ENCODE measurements around the gene AMER3.

Gene AMER3

DNA sequence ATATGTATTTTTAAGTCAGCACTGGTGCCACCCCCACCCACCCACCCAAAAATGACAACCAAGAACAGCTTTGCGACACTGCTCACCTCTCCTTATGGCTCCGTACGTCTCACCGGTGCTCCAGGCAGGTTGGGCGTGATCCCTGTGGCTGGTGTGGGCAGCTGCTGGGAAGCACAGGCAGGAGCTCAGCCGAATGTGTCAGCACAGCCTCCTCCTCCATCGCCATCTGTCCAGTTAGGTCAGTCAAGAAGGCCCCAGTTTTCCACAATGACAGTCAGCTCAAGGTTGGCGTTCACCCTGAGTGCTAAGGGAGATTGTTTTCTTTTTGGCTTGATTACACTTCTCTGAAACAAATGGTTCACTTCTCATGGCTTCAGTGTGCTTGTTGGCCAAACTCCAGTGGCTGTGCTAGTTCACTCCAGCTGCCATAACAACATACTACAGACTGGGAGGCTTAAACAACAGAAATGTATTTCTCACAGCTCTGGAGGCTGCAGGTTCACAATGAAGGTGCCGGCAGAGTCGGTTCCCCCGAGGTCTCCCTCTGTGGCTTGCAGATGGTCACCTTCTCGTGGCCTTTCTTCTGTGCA, 30.2 kb downstream of the AMER3 start:
- DNase-seq, result no peak

DNA sequence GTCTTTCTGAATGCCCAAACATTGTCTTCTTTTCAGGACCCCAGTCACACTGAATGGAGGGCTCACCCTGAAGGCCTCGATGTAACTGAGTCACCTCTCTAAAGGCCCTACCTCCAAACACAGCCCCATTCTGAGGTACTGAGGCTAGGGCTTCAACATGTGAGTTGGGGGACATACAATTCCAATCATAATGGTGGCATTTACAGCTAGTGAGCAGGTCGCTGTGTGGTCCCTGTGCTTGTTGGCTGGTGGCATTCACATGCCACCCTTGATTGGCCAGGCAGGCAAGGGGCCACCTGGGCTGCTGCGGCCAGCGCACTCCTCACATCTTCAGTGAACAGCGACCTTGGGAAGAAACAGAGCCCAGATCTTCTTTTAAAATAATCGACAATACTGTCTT, 30.7 kb downstream of the AMER3 start:
- DNase-seq, result no peak

DNA sequence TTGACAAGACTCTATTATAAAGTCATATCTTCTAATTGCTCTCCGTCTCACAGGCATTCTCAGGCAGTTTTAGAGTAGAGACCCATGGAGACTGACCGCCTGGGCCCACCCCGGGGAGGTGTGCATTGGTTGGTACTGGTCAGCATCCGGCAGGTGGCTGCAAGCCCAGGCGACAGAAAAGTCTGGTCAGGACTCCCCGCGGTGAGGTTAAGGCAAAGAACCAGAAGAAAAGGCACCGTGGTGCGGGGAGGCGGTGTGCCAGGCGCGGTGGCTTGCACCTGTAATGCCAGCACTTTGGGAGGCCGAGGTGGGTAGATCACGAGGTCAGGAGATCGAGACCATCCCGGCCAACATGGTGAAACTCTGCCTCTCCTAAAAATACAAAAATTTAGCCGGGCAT, 32.5 kb downstream of the AMER3 start:
- no peak for DNase-seq

DNA sequence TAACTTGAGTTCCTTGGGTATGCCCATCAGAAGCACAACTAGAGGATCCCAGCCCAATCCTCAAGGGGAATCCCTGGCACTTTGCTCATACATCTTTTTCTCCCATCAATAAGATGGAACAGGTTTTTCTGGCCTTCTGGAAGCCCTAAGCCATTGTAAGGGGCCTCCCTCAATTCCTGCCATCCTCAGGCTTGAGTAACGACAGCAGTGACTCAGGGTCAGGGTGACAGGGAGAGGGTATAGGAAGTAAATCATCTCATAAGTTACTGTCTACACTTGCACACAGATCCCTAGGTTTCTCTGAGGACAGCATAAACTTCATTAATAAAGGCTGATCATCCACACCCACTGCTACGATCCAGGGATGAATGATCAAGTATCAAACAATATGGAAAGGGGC, 35.0 kb downstream of the AMER3 start:
- DNase-seq, result no peak

DNA sequence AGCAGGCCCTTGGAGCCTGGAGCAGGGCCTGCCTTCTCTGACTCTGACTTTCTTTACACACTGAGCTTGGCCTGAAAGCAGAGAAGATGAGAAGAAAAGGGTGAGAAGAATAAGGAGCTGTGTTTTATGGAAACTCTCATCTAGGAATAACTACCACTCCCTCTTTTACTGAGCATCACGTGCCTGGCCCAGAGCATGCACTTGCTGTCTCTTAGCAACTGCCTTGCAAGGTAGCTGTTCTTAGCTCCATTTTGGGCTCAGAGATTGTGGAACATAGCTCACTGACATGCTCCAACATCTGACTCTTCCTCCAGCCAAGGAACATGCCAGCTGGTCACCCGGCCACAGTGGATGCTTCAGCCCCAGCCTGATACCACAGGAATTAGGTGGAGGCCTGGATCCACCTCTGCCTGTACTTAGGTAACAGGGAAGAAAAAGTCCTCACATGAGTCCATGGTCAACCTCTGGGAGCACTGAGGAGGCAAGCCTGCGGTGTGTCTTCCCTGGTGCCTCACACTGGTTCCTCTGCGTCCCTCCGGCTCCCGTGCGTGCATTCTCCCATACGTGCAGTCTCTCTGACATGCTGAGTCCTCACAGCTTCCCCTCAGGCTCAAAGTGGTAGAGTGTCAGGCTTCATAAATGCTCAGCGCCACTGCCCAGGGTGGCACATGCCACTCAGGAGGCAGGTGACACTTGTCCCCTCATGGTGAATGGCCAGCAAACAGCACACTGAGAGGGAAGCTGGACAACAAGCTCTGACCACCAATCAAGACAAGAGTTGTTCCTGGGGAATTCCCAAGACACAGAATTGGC, 35.7 kb downstream of the AMER3 start:
- DNase-seq, result no peak

DNA sequence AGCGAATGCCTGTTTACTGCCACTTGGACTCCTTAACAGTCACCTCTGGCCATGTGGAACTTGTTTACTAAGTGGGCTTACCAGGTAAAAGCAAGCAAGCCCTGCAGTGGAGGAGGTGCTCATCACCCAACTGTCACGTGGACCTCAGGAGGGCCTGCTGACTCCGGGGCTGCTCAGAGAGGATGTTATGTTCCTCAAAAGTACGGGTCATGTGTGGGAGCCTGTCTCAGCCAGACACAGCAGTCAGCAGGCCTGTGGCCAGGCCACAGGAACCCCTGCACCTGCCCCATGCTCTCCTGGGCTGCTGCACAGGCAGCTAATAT, 36.2 kb downstream of the AMER3 start:
- DNase-seq, result no peak

DNA sequence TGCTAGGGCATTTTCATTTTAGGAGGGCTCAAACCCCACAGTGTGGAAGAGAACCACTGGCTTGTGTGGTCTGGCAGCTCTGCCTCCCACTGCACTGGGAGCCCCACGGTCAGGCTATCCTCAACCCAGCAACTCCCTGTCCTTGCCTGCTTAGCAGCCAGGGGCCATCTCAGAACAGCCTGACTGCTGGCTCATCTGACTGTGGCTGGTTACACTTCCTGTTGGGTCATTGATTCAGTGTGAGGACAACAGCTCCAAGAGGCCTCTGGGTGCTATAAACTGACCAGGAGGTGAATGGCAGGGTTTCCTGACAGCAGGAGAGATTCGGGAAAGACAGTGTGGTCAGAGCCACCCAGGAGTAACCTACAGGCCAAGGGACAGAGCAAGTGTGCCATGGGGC, 40.1 kb downstream of the AMER3 start:
- DNase-seq, result no peak

DNA sequence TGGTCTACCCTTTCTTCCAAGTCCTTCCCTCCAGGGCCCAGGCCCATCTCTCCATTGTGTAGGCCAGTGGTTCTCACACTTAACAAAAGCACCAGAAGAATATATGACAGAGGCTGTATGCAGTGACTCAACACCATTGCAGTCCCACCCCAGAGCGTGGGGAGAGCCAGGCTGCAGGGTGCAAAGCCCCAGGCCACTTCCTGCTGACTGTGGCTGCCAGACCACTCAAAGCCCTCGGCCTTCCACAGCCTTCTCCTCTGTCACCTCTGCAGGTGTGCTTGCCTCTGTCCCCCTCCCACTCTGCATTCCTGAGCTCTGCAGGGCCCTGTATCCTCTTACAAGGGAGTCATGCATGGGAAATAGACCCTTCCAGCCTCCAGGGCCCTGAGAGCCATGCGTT, 41.0 kb downstream of the AMER3 start:
- no peak for DNase-seq

DNA sequence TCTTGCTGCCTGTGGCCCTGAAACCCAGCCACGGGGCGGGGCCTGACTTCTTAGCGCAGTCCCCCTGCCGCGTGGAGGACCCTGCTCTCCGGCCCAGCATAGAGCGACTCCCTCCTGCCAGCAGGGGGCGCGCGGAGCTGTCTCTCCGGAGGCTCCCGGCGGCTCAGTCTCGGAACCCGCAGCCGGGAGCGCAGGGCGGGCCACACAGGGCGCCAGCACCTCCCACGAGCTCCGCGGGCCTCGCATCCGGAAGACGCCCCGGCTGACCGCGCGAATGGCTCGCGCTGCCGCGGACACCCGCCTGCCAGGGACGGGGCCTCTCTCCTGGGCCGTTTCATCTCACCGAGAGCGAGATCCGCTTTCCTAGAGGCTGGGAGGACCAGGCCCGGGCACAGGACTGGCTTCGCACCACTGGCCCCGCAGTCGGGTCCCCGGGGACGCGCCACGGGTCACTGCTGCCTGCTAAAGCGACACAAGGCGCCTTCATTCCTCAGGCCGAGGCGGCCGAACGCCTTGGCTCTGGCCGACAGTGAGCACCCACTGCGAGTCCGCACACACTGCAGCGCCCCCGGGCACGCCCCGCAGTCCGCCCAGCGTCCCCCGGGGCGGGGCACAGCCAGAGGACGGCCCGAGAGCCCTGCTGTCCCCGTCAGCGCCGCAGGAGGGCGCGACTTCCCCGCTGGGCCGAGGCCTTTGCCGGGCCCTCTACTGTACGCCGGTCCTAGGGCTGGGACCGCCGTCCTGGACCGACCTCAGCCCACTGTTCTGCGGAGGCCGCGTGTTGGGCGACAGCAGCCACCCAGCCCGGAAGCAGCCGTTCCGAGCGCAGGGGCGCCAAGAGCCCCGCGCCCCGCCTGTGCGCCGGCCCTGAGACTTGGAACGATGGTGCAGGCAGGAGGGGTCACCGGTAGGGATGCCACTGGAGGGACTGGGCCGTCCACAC, 42.4 kb downstream of the AMER3 start:
- DNase-seq, result peak; percentile 88

DNA sequence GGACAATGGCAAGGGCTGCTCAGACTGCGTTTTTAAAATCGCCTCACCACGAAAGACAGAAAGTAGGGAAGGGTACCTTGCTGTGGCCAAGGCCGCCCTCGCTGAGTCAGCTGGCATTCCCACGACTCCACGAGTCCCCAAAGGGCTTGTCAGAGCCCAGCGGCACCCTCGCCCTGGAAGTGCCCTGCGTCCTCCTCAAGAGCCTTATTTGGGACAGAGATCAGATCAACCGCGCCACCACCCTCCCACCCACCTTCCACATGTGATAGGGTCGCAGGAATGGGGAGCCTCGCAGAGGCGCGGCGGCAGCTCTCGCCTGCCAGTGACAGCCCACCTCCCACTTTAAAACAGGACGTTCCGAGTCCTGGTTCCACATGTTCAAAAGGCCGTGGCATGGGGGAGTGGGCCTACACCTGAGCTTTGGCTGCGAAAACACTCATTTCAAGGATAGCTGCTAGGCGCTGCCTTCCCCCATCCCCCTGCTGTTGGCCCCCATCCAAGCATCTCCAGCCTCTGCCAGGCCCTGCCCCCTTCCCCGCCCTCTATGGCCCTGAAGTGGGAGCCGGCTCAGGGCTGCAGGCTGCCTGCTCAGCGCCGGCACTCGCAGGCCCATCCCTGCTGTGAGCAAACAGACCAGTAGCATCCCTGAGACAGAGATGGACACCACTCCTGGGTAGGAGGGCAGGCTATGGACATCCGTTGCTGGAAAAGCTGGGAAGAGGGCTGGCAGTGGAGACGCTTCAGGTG, 43.3 kb downstream of the AMER3 start:
- DNase-seq, result no peak

DNA sequence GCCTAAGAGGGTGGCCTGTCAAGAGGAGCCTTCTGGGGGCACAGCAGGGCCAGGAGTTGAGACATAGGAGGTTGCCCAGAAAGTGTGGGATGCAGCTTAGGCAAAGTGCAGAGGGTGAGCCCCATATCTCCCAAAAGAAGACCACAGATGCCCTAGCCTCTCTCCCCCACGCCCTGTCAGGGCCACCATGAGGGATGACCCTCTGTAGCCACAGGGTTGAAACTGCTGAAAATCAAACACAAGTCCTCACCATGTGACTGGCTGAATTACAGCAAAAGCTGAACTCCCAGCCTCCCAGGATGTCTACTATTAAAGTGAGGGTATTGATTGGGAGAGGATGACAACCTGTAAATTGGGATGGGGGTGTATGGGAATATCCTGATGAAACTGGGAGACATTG, 44.0 kb downstream of the AMER3 start:
- no peak for DNase-seq

DNA sequence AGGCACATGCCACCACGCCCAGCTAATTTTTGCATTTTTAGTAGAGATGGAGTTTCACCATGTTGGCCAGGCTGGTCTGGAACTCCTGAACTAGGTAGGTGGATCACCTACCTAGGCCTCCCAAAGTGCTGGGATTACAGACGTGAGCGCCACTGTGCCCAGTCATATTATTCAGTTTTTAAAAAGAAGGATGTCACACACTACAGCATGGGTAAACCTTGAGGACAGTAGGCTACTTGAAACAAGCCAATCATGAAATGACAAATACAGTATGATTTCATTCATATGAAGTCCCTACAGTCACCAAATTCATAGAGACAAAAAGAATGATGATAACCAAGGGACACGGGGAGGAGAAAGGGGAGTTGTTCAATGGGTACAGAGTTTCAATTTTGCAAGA, 50.3 kb downstream of the AMER3 start:
- DNase-seq, result no peak

DNA sequence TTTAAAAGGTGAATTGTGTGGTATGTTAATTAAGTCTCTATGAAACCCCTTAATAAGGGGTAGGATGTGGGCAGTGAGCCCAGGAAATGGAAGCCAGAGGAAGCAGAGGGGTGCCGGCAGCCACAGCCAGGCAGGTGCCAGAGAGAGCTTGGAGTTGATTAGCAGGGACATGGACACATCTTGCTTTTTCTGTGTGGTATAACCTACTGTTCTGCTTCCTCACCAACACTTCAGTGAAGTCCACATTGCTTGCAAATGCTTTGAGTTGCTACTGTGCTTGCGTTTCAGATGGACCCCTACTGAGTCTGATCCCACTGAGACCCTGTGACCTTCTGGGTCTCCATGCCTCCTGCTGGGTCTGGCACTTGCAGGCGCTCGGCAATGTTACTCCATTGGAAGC, 51.0 kb downstream of the AMER3 start:
- DNase-seq, result no peak

DNA sequence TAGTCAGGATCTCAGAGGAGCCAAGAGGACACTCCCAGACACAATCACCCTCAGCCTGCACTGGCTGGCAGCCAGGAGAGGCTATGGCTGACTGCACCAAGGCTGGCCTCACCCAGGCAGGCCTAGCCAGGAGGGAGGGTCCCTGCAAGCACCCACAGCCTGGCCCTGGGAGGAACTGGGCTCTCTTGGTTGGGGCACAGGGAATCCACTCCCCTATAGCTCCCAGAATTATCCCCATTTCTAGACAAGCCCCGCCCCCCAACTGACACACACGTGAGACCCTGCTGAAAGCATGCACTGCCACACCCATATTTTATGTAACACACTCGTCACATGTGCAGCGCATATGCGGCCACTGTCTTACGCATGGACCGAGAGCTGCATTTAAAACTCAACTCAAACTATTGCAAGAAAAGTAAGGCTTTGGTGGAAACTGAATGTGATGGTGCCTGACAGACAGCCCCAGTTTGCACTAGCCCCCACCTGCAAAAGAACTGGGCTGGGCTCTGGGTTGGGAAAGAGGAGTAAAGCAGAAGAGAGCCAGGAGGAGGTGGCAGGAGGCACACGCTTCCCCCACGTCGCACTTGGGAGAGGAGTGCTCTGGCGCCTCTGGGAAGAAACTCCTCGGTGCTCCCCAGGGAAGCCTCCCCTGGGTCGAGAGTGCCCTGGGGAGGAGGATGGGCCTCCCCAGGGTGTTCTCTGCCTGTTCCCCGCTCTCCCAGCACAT, 52.5 kb downstream of the AMER3 start:
- DNase-seq, result no peak

DNA sequence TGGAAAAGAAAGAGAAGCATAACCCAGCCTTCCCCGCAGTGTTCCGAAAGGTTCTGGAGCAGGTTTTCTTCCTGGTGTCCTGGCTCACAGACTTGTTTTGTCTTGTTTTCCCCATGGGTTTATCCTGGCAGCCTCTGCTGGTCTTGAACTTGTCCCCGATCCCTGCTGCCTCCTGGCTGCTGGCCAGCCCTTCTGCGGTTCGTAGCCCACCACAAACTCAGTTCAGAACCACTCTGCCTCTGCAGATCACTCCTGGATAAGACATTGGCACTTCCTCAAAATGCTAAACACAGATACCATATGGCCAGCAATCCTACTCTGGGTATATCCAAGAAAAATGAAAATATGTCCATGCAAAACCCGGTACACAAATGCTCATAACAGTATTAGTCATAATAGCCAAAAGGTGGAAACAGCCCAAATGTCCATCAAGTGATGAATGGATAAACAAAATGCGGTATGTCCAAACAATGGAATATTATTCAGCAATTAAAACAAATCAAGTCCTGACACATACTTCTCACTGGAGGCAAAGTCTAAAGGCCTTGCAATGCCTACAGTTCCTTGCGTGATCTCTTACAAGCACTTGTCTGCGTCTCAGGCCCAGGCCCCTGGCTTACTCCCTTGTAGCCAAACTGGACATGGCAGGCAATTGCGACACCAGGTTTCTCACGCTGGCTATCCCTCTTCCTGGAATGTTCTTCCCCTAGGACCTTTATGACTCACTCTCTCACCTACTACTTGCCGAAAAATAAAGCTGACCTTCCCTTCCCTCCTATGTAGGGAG, 53.3 kb downstream of the AMER3 start:
- DNase-seq, result no peak

DNA sequence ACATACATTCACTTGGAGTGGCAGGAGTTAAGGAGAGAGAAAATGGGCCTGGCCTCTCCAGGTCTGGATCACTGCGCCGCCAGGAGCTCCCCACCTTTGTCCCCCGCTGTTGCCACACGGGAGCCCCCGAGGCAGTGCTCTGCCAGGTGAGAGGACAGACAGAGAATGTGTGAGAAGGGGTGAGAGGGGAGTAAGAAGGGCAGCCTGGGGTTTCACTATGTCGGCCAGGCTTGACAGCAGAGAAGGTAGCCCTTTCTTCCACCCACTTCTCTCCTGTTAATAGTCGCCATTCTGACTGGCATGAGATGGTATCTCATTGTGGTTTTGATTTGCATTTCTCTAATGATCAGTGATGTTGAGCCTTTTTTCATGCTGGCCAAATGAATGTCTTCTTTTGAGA, 55.1 kb downstream of the AMER3 start:
- no peak for DNase-seq

DNA sequence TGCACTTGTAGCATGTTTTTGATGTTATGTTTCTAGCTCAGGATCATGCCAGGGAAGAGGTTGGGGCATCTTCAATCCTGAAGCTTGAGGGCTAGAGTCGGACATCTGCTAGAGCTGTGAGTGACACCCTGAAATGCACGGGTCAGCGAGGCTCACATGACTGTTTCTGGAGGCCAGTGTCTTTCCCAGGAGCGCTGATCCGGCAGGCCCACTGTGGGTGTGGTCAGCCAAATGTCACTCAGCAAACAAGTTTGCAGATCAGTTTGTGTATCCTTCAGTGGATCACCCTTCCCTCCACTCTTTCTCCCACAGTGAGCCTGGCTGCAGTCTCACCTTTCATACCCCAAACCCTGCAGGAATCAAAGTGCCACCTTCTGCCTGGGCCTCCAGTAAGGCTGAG, 58.4 kb downstream of the AMER3 start:
- no peak for DNase-seq

DNA sequence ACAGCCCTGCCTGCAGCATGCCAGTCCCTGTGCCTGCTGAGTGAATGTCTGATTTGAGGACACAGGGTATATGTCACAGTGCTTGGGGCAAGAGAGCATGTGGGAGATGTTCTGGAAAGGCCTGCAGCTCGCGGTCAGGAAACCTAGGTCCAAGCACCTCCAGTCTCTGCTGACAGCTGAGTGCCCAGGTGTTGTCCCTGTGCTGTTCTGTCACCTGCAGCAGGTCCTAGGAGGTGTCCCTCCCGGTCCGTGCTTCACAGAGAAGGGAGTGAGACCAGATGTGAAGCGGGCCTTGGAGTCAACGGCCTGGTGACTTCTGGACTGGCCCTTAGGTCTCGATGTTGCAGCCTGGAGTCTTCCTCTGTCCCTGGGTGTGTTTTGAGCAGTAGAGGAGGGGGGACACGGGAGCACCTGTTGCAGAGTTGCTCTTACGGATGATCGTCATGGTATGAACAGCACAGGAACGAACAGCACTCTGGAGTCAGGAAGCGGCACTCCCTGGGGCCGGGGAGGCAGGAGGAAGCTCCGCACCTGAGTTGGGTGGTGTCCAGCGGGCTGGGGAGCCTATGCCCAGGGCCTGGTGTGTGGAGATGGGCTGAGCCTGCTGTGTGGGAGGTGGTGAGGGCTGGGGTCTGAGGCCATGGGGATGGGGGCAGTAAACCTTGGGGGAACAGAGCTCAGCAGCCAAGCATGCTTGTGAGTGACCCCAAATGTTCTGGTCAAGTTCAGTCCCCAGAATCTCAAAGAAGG, 59.8 kb downstream of the AMER3 start:
- no peak for DNase-seq
